ENCODE results near the gene DEPP1.

DNA sequence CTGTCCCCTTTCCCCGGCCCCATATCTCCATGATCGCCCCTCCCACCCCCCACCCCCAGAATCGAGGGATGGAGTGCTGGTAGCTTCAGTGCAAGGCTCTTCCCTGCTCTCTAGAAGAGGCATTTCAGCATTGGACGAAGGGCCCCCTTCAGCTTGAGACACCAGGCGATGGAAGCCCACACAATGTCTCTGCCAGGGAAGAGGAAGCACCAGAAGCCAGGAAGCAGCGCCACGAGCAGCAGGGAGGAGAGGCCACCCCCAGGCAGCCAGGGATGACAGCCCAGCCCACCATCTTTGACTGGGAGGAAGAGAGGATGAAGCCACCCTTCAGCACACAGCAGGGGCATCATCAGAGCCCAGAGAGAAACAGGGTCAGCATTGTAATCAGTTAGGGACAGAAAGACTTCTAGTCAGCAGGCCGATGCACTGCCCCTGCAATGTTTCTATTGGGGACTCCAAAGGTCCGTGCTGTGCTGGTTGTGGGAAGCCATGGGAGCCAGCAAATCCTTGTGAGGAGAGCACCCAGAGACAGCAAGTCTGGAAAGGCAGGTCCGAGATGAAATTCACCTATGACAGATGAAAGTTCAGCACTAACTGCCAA lies 51.8 kb downstream of the DEPP1 start:
- TF ChIP-seq, protein P1, sequence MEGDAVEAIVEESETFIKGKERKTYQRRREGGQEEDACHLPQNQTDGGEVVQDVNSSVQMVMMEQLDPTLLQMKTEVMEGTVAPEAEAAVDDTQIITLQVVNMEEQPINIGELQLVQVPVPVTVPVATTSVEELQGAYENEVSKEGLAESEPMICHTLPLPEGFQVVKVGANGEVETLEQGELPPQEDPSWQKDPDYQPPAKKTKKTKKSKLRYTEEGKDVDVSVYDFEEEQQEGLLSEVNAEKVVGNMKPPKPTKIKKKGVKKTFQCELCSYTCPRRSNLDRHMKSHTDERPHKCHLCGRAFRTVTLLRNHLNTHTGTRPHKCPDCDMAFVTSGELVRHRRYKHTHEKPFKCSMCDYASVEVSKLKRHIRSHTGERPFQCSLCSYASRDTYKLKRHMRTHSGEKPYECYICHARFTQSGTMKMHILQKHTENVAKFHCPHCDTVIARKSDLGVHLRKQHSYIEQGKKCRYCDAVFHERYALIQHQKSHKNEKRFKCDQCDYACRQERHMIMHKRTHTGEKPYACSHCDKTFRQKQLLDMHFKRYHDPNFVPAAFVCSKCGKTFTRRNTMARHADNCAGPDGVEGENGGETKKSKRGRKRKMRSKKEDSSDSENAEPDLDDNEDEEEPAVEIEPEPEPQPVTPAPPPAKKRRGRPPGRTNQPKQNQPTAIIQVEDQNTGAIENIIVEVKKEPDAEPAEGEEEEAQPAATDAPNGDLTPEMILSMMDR (IDR thresholded peaks at IDR 0.05) = no peak
- TF ChIP-seq POLR2A (IDR thresholded peaks at IDR 0.05) = no peak

Measured in lower leg skin (tissue), 3 donors.